GM19328 (cell line): ENCODE measurements around the gene TEX53.

Experiments used
- ATAC-seq: cut with Tn5 transposase; IDR thresholded peaks from one replicate; pipeline ENCODE4 v1.9.1; 2021; ENCODE audit warnings: mild to moderate bottlenecking, moderate library complexity; ENCODE audit not compliant: unreplicated experiment

Gene TEX53

GRCh38 chr9:114607671-114608524 lies 49.7 kb downstream of the TEX53 start:
- ATAC-seq, result no peak

GRCh38 chr9:114606597-114607207 lies 50.9 kb downstream of the TEX53 start:
- no peak for ATAC-seq
